NCI-H524 treated with DMSO at 0.1 percent for 48 hours (cell line): ENCODE measurements around the gene LGMN.
A peak's percentile ranks its signal among the peaks of the same experiment; 100 is the strongest.
"Not testable (repeated sequence)": the region's sequence is repeated elsewhere in the genome, so short reads cannot be mapped to it uniquely, and the experiment has no call there.

ENCODE experiments used
- DNase-seq: peaks from one replicate; lab custom pipeline; 2025; lab: John Stamatoyannopoulos, UW

The LGMN gene

GRCh38 chr14:92748259-92749016, at the start of gene LGMN:
LGMN (minus strand) TSS chr14:92748627; CDS start chr14:92732786, 15,841 bp downstream.
- peak; percentile 90 for DNase-seq

GRCh38 chr14:92794961-92795360, 46.5 kb upstream of the LGMN start:
- DNase-seq, result no peak

- DNase-seq, result no peak
These were observed 46.1 kb upstream of the LGMN start for GRCh38 chr14:92794547-92794941.

GRCh38 chr14:92793709-92794546, 45.5 kb upstream of the LGMN start, which contains the start of gene GOLGA5:
GOLGA5 (plus strand) TSS chr14:92794305; CDS start chr14:92797438, 3,133 bp downstream.
- DNase-seq, result peak; percentile 83

- no peak for DNase-seq
These were observed 44.5 kb upstream of the LGMN start for GRCh38 chr14:92792885-92793284.

GRCh38 chr14:92789457-92790089, 41.1 kb upstream of the LGMN start:
- no peak for DNase-seq

GRCh38 chr14:92787554-92787953, 39.1 kb upstream of the LGMN start:
- no peak for DNase-seq

GRCh38 chr14:92786427-92786756, 38.0 kb upstream of the LGMN start:
- DNase-seq, result no peak

GRCh38 chr14:92785667-92786426, 37.4 kb upstream of the LGMN start:
- DNase-seq, result no peak

- DNase-seq, result peak; percentile 77
These were observed 35.5 kb upstream of the LGMN start for GRCh38 chr14:92783813-92784431.

- no peak for DNase-seq
These were observed 32.9 kb upstream of the LGMN start for GRCh38 chr14:92781350-92781749.

- DNase-seq, result no peak
These were observed 32.2 kb upstream of the LGMN start for GRCh38 chr14:92780444-92781232.

- DNase-seq, result not testable (repeated sequence)
These were observed 30.6 kb upstream of the LGMN start for GRCh38 chr14:92778868-92779565.

- DNase-seq, result not testable (repeated sequence)
These were observed 26.9 kb upstream of the LGMN start for GRCh38 chr14:92775292-92775691.

GRCh38 chr14:92774572-92774971, 26.1 kb upstream of the LGMN start:
- no peak for DNase-seq

- DNase-seq, result no peak
These were observed 22.1 kb upstream of the LGMN start for GRCh38 chr14:92770484-92770883.

- no peak for DNase-seq
These were observed 20.4 kb upstream of the LGMN start for GRCh38 chr14:92768795-92769194.

- not testable (repeated sequence) for DNase-seq
These were observed 19.8 kb upstream of the LGMN start for GRCh38 chr14:92768236-92768635.

GRCh38 chr14:92763666-92764631, 15.5 kb upstream of the LGMN start:
- not testable (repeated sequence) for DNase-seq
